CD4-positive, alpha-beta T cell (primary cell): ENCODE results near the gene MYZAP. TPM values are rescaled to one million over a fixed set of nuclear protein-coding genes. Genes with fewer than 3 reads are reported as not detected.

Experiments
- ATAC-seq: fragments of 200-7000 bp; cut with Tn5 transposase; one replicate; pipeline ENCODE4 v1.10.0; 2022; ENCODE audit warnings: mild to moderate bottlenecking; ENCODE audit not compliant: poor library complexity
- CTCF ChIA-PET: fragments of 350-600 bp; sonication (Branson Sonifier 250); formaldehyde crosslinking; loops from one replicate; lab custom pipeline; 2021; ENCODE audit warnings: antibody characterized with exemption, inconsistent platforms; lab: Charles Lee
- POLR2A ChIA-PET: fragments of 350-600 bp; sonication (Branson Sonifier 250); formaldehyde crosslinking; loops from one replicate; lab custom pipeline; 2021; ENCODE audit warnings: antibody characterized with exemption, inconsistent platforms; lab: Charles Lee
- DNase-seq, 14 experiments: peaks; one replicate each; pipeline ENCODE4 v3.0.0-alpha.2; 2013 to 2020; ENCODE audit warnings: mixed read lengths in 2 of 14
- H3K27ac ChIP-seq, 2 donors: one replicate each; pipeline versions ENCODE4 v1.5.1 to v1.7.0; 2013; ENCODE audit warnings: low read length in 2 of 2, low read depth in 1 of 2, mild to moderate bottlenecking in 1 of 2
- H3K27me3 ChIP-seq, 2 experiments: 1 replicate in 1 of 2; 2 replicates in 1 of 2; pipeline versions ENCODE4 v1.6.1 to v1.7.0; 2013; ENCODE audit warnings: low read length in 2 of 2, control low read depth in 1 of 2, mild to moderate bottlenecking in 1 of 2, moderate library complexity in 1 of 2; ENCODE audit not compliant: insufficient read depth in 2 of 2, control insufficient read depth in 1 of 2
- H3K36me3 ChIP-seq: one replicate; pipeline ENCODE4 v1.6.1; 2013; ENCODE audit warnings: low read length, control low read depth; ENCODE audit not compliant: insufficient read depth
- H3K4me1 ChIP-seq: one replicate; pipeline ENCODE4 v1.6.1; 2013; ENCODE audit warnings: low read length, control low read depth; ENCODE audit not compliant: insufficient read depth
- H3K4me3 ChIP-seq: one replicate; pipeline ENCODE4 v1.5.1; 2013; ENCODE audit warnings: mild to moderate bottlenecking, low read length, moderate library complexity
- H3K9me3 ChIP-seq, 2 experiments: 1 replicate in 1 of 2; 2 replicates in 1 of 2; pipeline versions ENCODE4 v1.6.1 to v1.7.0; 2013; ENCODE audit warnings: low read length in 2 of 2, mild to moderate bottlenecking in 2 of 2, control low read depth in 1 of 2, moderate library complexity in 1 of 2; ENCODE audit not compliant: control insufficient read depth in 1 of 2, insufficient read depth in 1 of 2
- H3K27ac Mint-ChIP-seq: one replicate; pipeline ENCODE4 v1.8.0; 2020; ENCODE audit warnings: mixed read lengths
- H3K27me3 Mint-ChIP-seq: one replicate; pipeline ENCODE4 v1.8.0; 2021; ENCODE audit warnings: mixed read lengths
- H3K36me3 Mint-ChIP-seq: one replicate; pipeline ENCODE4 v1.8.0; 2021; ENCODE audit warnings: low read depth, mixed read lengths
- H3K4me1 Mint-ChIP-seq: one replicate; pipeline ENCODE4 v1.8.0; 2021; ENCODE audit warnings: low read depth, mixed read lengths
- H3K4me3 Mint-ChIP-seq: one replicate; pipeline ENCODE4 v1.8.0; 2020; ENCODE audit warnings: mild to moderate bottlenecking, mixed read lengths
- H3K9me3 Mint-ChIP-seq: one replicate; pipeline ENCODE4 v1.8.0; 2020; ENCODE audit warnings: mixed read lengths
- intact Hi-C, 2 experiments: fragments of 100-400 bp; cut with DNase I in 1 of 2; cut with micrococcal nuclease in 1 of 2; formaldehyde crosslinking; loops; one replicate each; pipeline versions ENCODE4 v1.15.1 to v1.9.0; 2023 to 2025; cut with DNase I, micrococcal nuclease
- total RNA-seq, 174 experiments: library from RNA in 2 of 174; stranded (reverse) in 2 of 174; gene quantifications; one replicate each; pipeline ENCODE4 v1.2.3 and lab custom pipeline; 2021 to 2026
- TF ChIP-seq, protein P1 (sequence below): fragments of 200-600 bp; IDR thresholded peaks from one replicate; pipeline ENCODE4 v1.8.0; 2022; ENCODE audit warnings: antibody characterized with exemption, mild to moderate bottlenecking

MYZAP gene
- total RNA-seq, 2 experiments from 2014 or later, result 0.66 to 1.1 TPM

DNA sequence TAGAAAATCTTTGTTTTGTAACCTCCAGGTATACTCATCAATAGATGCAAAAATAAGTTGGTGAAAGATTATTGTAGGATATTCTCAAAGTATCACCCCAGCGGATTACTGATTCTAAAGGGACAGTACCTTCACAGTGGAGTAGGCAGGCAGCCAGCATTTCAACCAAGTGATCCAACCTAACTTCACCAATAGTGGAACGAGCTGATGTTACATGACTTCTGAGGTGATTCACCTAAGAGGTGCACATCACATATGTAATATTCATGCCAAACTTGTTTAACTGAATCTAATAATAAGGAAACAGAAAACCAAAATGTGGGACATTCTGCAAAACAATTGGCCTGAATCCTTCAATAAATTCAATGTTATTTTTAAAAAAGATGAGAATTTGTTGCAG is 14.3 kb downstream of the MYZAP start:
- no peak for ATAC-seq
- no peaks in the 10 kb centered on the region for H3K4me1 Mint-ChIP-seq
- Histone ChIP-seq H3K9me3 (no peaks in the 10 kb centered on the region), H3K36me3 (no peaks in the 10 kb centered on the region), H3K4me3 (no peak overlapping the region), H3K27ac (no peak overlapping the region), H3K27me3 (no peaks in the 10 kb centered on the region), H3K4me1 (no peaks in the 10 kb centered on the region)
- no peak overlapping the region for H3K27ac Mint-ChIP-seq
- DNase-seq, result no peak
- H3K9me3 Mint-ChIP-seq, result no peaks in the 10 kb centered on the region
- ChIA-PET CTCF (no interaction called here), POLR2A (no interaction called here)
- intact Hi-C loops, result no loop called here
- H3K36me3 Mint-ChIP-seq, result no peaks in the 10 kb centered on the region
- TF ChIP-seq, protein P1, sequence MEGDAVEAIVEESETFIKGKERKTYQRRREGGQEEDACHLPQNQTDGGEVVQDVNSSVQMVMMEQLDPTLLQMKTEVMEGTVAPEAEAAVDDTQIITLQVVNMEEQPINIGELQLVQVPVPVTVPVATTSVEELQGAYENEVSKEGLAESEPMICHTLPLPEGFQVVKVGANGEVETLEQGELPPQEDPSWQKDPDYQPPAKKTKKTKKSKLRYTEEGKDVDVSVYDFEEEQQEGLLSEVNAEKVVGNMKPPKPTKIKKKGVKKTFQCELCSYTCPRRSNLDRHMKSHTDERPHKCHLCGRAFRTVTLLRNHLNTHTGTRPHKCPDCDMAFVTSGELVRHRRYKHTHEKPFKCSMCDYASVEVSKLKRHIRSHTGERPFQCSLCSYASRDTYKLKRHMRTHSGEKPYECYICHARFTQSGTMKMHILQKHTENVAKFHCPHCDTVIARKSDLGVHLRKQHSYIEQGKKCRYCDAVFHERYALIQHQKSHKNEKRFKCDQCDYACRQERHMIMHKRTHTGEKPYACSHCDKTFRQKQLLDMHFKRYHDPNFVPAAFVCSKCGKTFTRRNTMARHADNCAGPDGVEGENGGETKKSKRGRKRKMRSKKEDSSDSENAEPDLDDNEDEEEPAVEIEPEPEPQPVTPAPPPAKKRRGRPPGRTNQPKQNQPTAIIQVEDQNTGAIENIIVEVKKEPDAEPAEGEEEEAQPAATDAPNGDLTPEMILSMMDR, result no peak
- no peak overlapping the region for H3K4me3 Mint-ChIP-seq
- H3K27me3 Mint-ChIP-seq, result peaks cover 4% of the 10 kb centered on the region

DNA sequence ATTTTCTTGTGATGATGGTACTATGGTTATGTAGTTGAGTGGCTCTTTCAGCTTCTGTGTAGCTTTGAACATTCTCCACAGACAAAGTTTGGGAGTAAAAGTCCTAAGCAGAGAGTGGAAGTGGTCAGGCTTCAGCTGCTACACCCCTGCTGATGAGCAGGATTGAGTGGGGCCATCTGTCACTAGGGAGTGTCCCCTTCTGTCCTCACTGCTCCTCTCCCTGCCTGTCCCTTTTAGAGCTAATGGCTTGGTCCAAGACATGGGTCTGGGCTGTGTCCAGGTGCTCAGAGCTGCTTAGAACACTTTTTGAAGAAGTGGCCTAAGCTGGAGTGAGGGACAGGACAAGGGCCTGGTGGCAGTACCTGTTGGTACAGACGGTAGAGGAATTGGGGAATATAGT is 15.1 kb downstream of the MYZAP start:
- no peak for ATAC-seq

DNA sequence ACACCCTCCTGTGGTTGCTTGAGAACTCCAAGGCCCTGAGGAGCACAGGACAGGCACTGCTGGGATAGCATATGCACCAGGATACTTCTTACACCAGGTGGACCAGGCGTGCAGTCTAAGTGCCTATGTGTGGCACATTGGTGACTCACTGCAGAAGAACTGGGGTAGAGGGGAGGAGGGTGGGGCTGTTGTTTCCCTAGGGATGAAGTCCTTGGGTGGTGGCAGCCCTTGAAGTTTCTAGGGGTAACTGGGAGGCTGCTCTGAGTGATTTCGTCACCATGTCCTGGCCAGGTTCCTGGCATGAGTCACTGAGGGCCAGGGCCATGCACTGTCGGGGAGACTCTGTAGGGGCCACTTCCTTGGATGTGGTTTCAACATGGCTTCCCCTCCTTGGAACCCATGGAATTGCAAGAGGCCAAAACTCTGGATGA is 15.9 kb downstream of the MYZAP start:
- Histone ChIP-seq H3K4me1 (no peaks in the 10 kb centered on the region), H3K27me3 (no peaks in the 10 kb centered on the region), H3K27ac (no peak overlapping the region), H3K36me3 (no peaks in the 10 kb centered on the region), H3K4me3 (no peak overlapping the region), H3K9me3 (no peaks in the 10 kb centered on the region)
- ATAC-seq (no peak), DNase-seq (peak in 1 of 14 experiments; percentile 10)
- CTCF ChIA-PET, result no interaction called here
- TF ChIP-seq, protein P1, result no peak
- intact Hi-C loops, result no loop called here
- no peaks in the 10 kb centered on the region for H3K9me3 Mint-ChIP-seq
- no peak overlapping the region for H3K4me3 Mint-ChIP-seq
- peaks cover 4% of the 10 kb centered on the region for H3K27me3 Mint-ChIP-seq
- POLR2A ChIA-PET, result no interaction called here
- H3K36me3 Mint-ChIP-seq, result no peaks in the 10 kb centered on the region
- no peak overlapping the region for H3K27ac Mint-ChIP-seq
- no peaks in the 10 kb centered on the region for H3K4me1 Mint-ChIP-seq

More for the DNA sequence above, 15.1 kb downstream of the MYZAP start:
- Mint-ChIP-seq H3K27me3 (peaks cover 4% of the 10 kb centered on the region), H3K4me3 (no peak overlapping the region), H3K27ac (no peak overlapping the region), H3K9me3 (no peaks in the 10 kb centered on the region), H3K36me3 (no peaks in the 10 kb centered on the region), H3K4me1 (no peaks in the 10 kb centered on the region)
- TF ChIP-seq, protein P1, result no peak
- Histone ChIP-seq H3K27ac (no peak overlapping the region), H3K4me3 (no peak overlapping the region), H3K9me3 (no peaks in the 10 kb centered on the region), H3K4me1 (no peaks in the 10 kb centered on the region), H3K27me3 (no peaks in the 10 kb centered on the region), H3K36me3 (no peaks in the 10 kb centered on the region)
- no peak for DNase-seq
- ChIA-PET CTCF (no interaction called here), POLR2A (no interaction called here)
- intact Hi-C loops, result no loop called here
